GM12878 (cell line): ENCODE data around the gene CELSR1. TPM values are rescaled to one million over a fixed set of nuclear protein-coding genes. Genes with fewer than 3 reads are reported as not detected.

Experiments used
- ATAC-seq: fragments of 200-7000 bp; cut with Tn5 transposase; 3 replicates; pipeline ENCODE4 v1.9.1; 2020; ENCODE audit warnings: mild to moderate bottlenecking, moderate library complexity
- BruUV-seq: library from RNA; stranded (reverse); fragments of 400-500 nt; replicated peaks from 2 replicates; lab custom pipeline; 2021; lab: Mats Ljungman, UMichigan
- CTCF ChIA-PET: fragments of 300-600 bp; sonication (Branson Sonifier 250); formaldehyde crosslinking; extraction: SDS; loops from one replicate; lab custom pipeline; 2021; ENCODE audit warnings: inconsistent platforms; lab: Yijun Ruan, JAX
- POLR2A ChIA-PET: fragments of 350-600 bp; formaldehyde crosslinking; extraction: SDS; loops from one replicate; lab custom pipeline; 2021; ENCODE audit warnings: inconsistent platforms; lab: Charles Lee
- RAD21 ChIA-PET: fragments of 300-600 bp; sonication (Branson Sonifier 250); formaldehyde crosslinking; loops from one replicate; lab custom pipeline; 2023; ENCODE audit warnings: antibody characterized with exemption; ENCODE audit not compliant: unreplicated experiment; lab: Charles Lee
- SMC1A ChIA-PET: fragments of 300-600 bp; sonication (Branson Sonifier 250); formaldehyde crosslinking; loops from one replicate; lab custom pipeline; 2023; ENCODE audit not compliant: unreplicated experiment, uncharacterized antibody; lab: Charles Lee
- DNase-seq: peaks from one replicate; pipeline ENCODE4 v3.0.0-alpha.2; 2011; ENCODE audit warnings: low read depth, low spot score
- FAIRE-seq: peaks from 3 replicates; lab custom pipeline; 2011; peaks lifted over from hg19 to GRCh38; lab: Jason Lieb, UNC
- H2AFZ ChIP-seq: 2 replicates; pipeline ENCODE4 v1.6.0; 2011; ENCODE audit warnings: low read depth, low read length, control low read depth; ENCODE audit not compliant: control insufficient read depth
- H3K27ac ChIP-seq: 2 replicates; pipeline ENCODE4 v1.5.1; 2011; ENCODE audit warnings: control low read depth; ENCODE audit not compliant: control insufficient read depth, insufficient read depth
- H3K27me3 ChIP-seq, 2 experiments: replicated peaks in 1 of 2; 2 replicates each; pipeline versions ENCODE4 v1.6.0 to v1.6.1; 2011; ENCODE audit warnings: low read length in 1 of 2; ENCODE audit not compliant: control insufficient read depth in 2 of 2, insufficient read depth in 2 of 2
- H3K36me3 ChIP-seq, 2 experiments: 2 replicates each; pipeline ENCODE4 v1.5.1; 2011; ENCODE audit warnings: low read length in 1 of 2; ENCODE audit not compliant: control insufficient read depth in 2 of 2, insufficient read depth in 2 of 2
- H3K4me1 ChIP-seq: 2 replicates; pipeline ENCODE4 v1.6.1; 2011; ENCODE audit warnings: mild to moderate bottlenecking, low read length, moderate library complexity, mixed read lengths; ENCODE audit not compliant: control insufficient read depth, insufficient read depth
- H3K4me2 ChIP-seq: 2 replicates; pipeline ENCODE4 v1.6.0; 2011; ENCODE audit warnings: control low read depth; ENCODE audit not compliant: control insufficient read depth, insufficient read depth
- H3K4me3 ChIP-seq: fragments of 200-600 bp; sonication (generic); 2 replicates; pipeline ENCODE4 v1.5.1; 2016
- H3K79me2 ChIP-seq: 2 replicates; pipeline ENCODE4 v1.6.0; 2011; ENCODE audit warnings: low read length; ENCODE audit not compliant: control insufficient read depth, insufficient read depth
- H3K9ac ChIP-seq: 2 replicates; pipeline ENCODE4 v1.8.0; 2011; ENCODE audit warnings: low read length, control low read depth, mixed read lengths; ENCODE audit not compliant: control insufficient read depth, insufficient read depth
- H3K9me3 ChIP-seq: replicated peaks from 3 replicates; pipeline ENCODE4 v1.5.1; 2011; ENCODE audit warnings: mild to moderate bottlenecking, low read length; ENCODE audit not compliant: control insufficient read depth, insufficient read depth
- H4K20me1 ChIP-seq: 2 replicates; pipeline ENCODE4 v1.6.0; 2011; ENCODE audit not compliant: control insufficient read depth, insufficient read depth
- BHLHE40 ChIP-seq, 2 experiments: fragments of 450-650 bp in 1 of 2; IDR thresholded peaks; 2 replicates each; pipeline ENCODE4 v1.6.1; 2011 to 2017; ENCODE audit warnings: low read depth in 2 of 2, borderline replicate concordance in 1 of 2, improper control_type of control experiment in 1 of 2, low read length in 1 of 2, mild to moderate bottlenecking in 1 of 2
- PKNOX1 ChIP-seq: fragments of 450-650 bp; IDR thresholded peaks from 2 replicates; pipeline ENCODE4 v1.6.1; 2016; ENCODE audit warnings: mild to moderate bottlenecking
- ZNF24 ChIP-seq: fragments of 450-650 bp; IDR thresholded peaks from 2 replicates; pipeline ENCODE4 v1.6.1; 2017; ENCODE audit warnings: antibody characterized with exemption, mild to moderate bottlenecking
- WGBS: methylation state at CpG from one replicate; pipeline ENCODE4 v1.1.6; 2016; ENCODE audit warnings: low lambda C conversion rate; ENCODE audit not compliant: insufficient replicate concordance, insufficient coverage; ENCODE audit errors: missing lambda C conversion rate; 5-methylcytosine and 5-hydroxymethylcytosine counted together
- in situ Hi-C: fragments of 300-500 bp; cut with MboI; formaldehyde crosslinking; loops from 9 replicates; pipeline ENCODE4 v1.14.3; 2018; ENCODE audit warnings: mixed read lengths
- intact Hi-C: fragments of 100-400 bp; cut with micrococcal nuclease; formaldehyde crosslinking; loops from one replicate; pipeline ENCODE4 v1.14.2; 2022; ENCODE audit not compliant: unreplicated experiment
- polyA plus RNA-seq, 11 experiments: library from polyadenylated mRNA; depleted of rRNA in 4 of 11; unstranded in 6 of 11; stranded (reverse) in 5 of 11; fragments of >200 nt; fragmentation: Nextera tagmentation in 4 of 11; fragmentation: Illumina TruSeq in 1 of 11; extraction: Ambion mirVana in 4 of 11; extraction: Trizol in 1 of 11; gene quantifications; 1 replicate in 1 of 11; 2 replicates in 10 of 11; pipeline versions ENCODE4 v1.2.1 to v1.2.3, GENCODE V29; 2011 to 2016; ENCODE audit warnings: inconsistent platforms in 2 of 11, missing spikeins in 2 of 11, low read depth in 1 of 11
- total RNA-seq, 4 experiments: library from RNA; depleted of rRNA in 3 of 4; stranded (reverse); fragments of >200 nt in 3 of 4; fragmentation: Illumina TruSeq in 1 of 4; extraction: Trizol in 1 of 4; gene quantifications; 2 replicates each; pipeline versions ENCODE4 v1.2.1 to v1.2.3, GENCODE V29; 2013 to 2021
- TF ChIP-seq, protein P1 (sequence below): fragments of 450-650 bp; IDR thresholded peaks from 2 replicates; pipeline ENCODE4 v1.6.1; 2017; ENCODE audit warnings: mild to moderate bottlenecking, moderate library complexity
- TF ChIP-seq, protein P2 (sequence below): IDR thresholded peaks from 2 replicates; pipeline ENCODE4 v1.6.1; 2012; ENCODE audit warnings: low read depth, low read length, improper control_type of control experiment

Gene CELSR1
- total and polyA plus RNA-seq, 10 of the 15 experiments (the other 5 are each of a cell fraction or from before 2014, with no cell fraction given) = 0.05 to 1.7 (median 0.35) TPM; not detected in 2

DNA sequence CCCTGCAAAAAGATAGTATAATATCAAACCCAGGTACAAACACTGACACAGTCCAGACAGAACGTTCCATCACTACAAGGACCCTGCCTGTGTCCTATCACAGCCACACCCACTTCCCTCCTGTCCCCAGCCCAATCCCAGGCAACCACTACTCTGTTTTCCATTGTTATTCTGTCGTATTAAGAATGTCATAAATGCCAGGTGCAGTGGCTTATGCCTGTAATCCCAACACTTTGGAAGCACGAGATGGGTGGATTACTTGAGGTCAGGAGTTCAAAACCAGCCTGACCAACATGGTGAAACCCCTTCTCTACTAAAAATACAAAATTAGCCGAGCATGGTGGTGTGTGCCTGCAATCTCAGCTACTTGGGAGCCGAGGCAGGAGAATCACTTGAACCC is 112.9 kb downstream of the CELSR1 start:
- Histone ChIP-seq H3K9me3 (no peaks in the 10 kb centered on the region), H3K27me3 (no peaks in the 10 kb centered on the region), H3K79me2 (no peaks in the 10 kb centered on the region), H3K4me2 (no peak overlapping the region), H3K36me3 (no peaks in the 10 kb centered on the region), H3K27ac (no peak overlapping the region), H3K9ac (no peak overlapping the region), H3K4me1 (peaks cover 11% of the 10 kb centered on the region), H2AFZ (no peak overlapping the region), H3K4me3 (no peak overlapping the region), H4K20me1 (no peaks in the 10 kb centered on the region)
- ChIA-PET POLR2A (no interaction called here), CTCF (interaction anchor here (1.2 kb wide), 1 partner anchor 57 kb away, joined by 3 read pairs; no protein-coding TSS in a partner anchor), SMC1A (no interaction called here), RAD21 (no interaction called here)
- intact Hi-C loops = no loop called here
- in situ Hi-C loops = no loop called here
- TF ChIP-seq ZNF24 (no peak), BHLHE40 (IDR thresholded peaks at IDR 0.05; ENCODE audit: borderline replicate concordance in 1 of 2, low read depth in 2 of 2, low read length in 1 of 2) (0 out of 4 replicates have a peak, but pooled peaks of 1 of the 2 experiments have one; percentile 5), PKNOX1 (no peak)
- DNase-seq (no peak), ATAC-seq (no peak), FAIRE-seq (no peak)
- WGBS = 12% methylated on average over 5 of the region's 5 CpGs
- no TSS peak for BruUV-seq

GRCh38 chr22:46422896-46423295 is 114.5 kb downstream of the CELSR1 start:
- in situ Hi-C loops = no loop called here
- Histone ChIP-seq H3K36me3 (no peaks in the 10 kb centered on the region), H3K9ac (no peak overlapping the region), H3K79me2 (no peaks in the 10 kb centered on the region), H3K4me2 (no peak overlapping the region), H3K4me1 (peaks cover 11% of the 10 kb centered on the region), H3K27ac (no peak overlapping the region), H3K9me3 (no peaks in the 10 kb centered on the region), H3K27me3 (no peaks in the 10 kb centered on the region), H4K20me1 (no peaks in the 10 kb centered on the region), H3K4me3 (no peak overlapping the region), H2AFZ (no peak overlapping the region)
- FAIRE-seq = no peak
- no peak; the same call in 1 of the 3 replicates for ATAC-seq
- TF ChIP-seq, protein P1, sequence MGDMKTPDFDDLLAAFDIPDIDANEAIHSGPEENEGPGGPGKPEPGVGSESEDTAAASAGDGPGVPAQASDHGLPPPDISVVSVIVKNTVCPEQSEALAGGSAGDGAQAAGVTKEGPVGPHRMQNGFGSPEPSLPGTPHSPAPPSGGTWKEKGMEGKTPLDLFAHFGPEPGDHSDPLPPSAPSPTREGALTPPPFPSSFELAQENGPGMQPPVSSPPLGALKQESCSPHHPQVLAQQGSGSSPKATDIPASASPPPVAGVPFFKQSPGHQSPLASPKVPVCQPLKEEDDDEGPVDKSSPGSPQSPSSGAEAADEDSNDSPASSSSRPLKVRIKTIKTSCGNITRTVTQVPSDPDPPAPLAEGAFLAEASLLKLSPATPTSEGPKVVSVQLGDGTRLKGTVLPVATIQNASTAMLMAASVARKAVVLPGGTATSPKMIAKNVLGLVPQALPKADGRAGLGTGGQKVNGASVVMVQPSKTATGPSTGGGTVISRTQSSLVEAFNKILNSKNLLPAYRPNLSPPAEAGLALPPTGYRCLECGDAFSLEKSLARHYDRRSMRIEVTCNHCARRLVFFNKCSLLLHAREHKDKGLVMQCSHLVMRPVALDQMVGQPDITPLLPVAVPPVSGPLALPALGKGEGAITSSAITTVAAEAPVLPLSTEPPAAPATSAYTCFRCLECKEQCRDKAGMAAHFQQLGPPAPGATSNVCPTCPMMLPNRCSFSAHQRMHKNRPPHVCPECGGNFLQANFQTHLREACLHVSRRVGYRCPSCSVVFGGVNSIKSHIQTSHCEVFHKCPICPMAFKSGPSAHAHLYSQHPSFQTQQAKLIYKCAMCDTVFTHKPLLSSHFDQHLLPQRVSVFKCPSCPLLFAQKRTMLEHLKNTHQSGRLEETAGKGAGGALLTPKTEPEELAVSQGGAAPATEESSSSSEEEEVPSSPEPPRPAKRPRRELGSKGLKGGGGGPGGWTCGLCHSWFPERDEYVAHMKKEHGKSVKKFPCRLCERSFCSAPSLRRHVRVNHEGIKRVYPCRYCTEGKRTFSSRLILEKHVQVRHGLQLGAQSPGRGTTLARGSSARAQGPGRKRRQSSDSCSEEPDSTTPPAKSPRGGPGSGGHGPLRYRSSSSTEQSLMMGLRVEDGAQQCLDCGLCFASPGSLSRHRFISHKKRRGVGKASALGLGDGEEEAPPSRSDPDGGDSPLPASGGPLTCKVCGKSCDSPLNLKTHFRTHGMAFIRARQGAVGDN = 0 out of 2 replicates have a peak, but pooled peaks have one; percentile 40
- TF ChIP-seq, protein P2, sequence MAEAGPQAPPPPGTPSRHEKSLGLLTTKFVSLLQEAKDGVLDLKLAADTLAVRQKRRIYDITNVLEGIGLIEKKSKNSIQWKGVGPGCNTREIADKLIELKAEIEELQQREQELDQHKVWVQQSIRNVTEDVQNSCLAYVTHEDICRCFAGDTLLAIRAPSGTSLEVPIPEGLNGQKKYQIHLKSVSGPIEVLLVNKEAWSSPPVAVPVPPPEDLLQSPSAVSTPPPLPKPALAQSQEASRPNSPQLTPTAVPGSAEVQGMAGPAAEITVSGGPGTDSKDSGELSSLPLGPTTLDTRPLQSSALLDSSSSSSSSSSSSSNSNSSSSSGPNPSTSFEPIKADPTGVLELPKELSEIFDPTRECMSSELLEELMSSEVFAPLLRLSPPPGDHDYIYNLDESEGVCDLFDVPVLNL = no peak
- ChIA-PET POLR2A (no interaction called here), SMC1A (no interaction called here), CTCF (no interaction called here), RAD21 (no interaction called here)
- DNase-seq = no peak
- WGBS = 34% methylated on average over 8 of the region's 8 CpGs
- intact Hi-C loops = no loop called here
- BruUV-seq = no TSS peak
